Coronary artery (tissue), 2 donors: ENCODE data around the gene CDC40.
"Not testable (repeated sequence)": the region's sequence is repeated elsewhere in the genome, so short reads cannot be mapped to it uniquely, and the experiment has no call there.

Experiments
- DNase-seq: peaks from one replicate; pipeline ENCODE4 v3.0.0-alpha.2; 2017; ENCODE audit warnings: low spot score
- H3K27ac ChIP-seq, 2 donors: fragments of 200-600 bp; sonication (generic); one replicate each; pipeline ENCODE4 v1.5.1; 2016 to 2019
- H3K4me3 ChIP-seq: fragments of 200-600 bp; sonication (generic); 2 replicates; pipeline ENCODE4 v1.5.1; 2016; ENCODE audit warnings: mild to moderate bottlenecking, moderate library complexity
- CTCF ChIP-seq: fragments of 200-600 bp; sonication (generic); IDR thresholded peaks from one replicate; pipeline ENCODE4 v1.5.1; 2019; ENCODE audit warnings: antibody characterized with exemption

CDC40 gene

DNA sequence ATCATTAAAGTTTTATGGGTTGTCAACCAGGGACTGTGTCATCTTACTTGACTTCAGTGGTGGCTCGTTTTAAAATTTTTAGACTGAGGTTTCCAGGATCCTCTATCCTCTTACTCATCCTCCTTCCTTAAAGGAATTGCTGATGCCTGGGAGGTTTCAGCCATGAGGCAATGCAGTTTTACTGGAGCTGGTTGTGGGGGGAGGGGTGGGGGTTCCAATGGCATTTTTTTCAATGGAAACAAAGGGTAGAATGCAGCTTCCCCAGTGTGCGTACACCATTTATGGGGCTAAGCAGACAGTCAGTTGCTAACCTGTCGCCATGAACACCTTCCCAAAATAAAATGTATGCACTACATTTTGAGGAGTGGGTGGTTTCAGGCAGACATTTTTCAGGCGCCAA lies 89.9 kb downstream of the CDC40 start:
- DNase-seq, result no peak
- TF ChIP-seq CTCF, result no peak
- Histone ChIP-seq H3K27ac (no peak overlapping the region), H3K4me3 (no peak overlapping the region)

DNA sequence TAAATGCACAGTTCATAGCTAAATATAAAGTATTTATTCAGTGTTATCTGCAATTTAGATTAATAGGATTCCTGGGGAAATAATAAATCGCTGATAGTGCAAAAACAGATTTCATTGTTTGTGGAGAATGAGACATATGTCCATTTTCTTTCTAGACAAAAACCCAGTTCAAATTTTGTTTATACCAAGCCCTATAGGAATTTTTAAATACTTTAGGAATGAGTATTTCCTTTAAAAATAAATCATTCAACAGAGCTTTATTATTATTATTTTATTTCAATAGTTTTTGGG lies 91.5 kb downstream of the CDC40 start:
- Histone ChIP-seq H3K4me3 (no peak overlapping the region), H3K27ac (no peak overlapping the region)
- no peak for TF ChIP-seq CTCF
- no peak for DNase-seq

DNA sequence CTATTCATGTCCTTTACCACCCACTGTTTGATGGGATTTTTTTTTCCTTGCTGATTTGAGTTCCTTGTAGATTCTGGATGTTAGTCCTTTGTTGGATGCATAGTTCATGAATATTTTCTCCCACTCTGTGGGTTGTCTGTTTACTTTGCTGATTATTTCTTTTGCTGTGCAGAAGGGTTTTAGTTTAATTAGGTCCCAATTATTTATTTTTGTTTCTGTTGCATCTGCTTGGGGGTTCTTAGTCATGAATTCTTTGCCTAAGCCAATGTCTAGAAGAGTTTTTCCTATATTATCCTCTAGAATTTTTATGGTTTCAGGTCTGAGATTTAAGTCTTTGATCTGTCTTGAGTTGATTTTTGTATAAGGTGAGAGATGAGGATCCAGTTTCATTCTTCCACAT lies 92.6 kb downstream of the CDC40 start:
- not testable (repeated sequence) for H3K27ac ChIP-seq, H3K4me3 ChIP-seq, DNase-seq

- TF ChIP-seq CTCF, result no peak
- H3K27ac ChIP-seq, result no peak overlapping the region
- no peak overlapping the region for H3K4me3 ChIP-seq
- no peak for DNase-seq
These were observed 97.0 kb downstream of the CDC40 start for GRCh38 chr6:110277100-110277665.
